Stimulated activated CD4-positive, alpha-beta T cell treated with anti-CD3 and anti-CD28 coated beads, TNF-alpha, amount 100 ng/mL, for 24 hours (primary cell): ENCODE data around the gene OXCT2.
"Not testable (repeated sequence)": the region's sequence is repeated elsewhere in the genome, so short reads cannot be mapped to it uniquely, and the experiment has no call there.

Experiments
- DNase-seq, 3 experiments: peaks; one replicate each; pipeline ENCODE4 v3.0.0-alpha.2; 2020; ENCODE audit warnings: low read depth in 3 of 3

Gene OXCT2

GRCh38 chr1:39787468-39787867 is 16.3 kb upstream of the OXCT2 start:
- DNase-seq: no peak

- DNase-seq: not testable (repeated sequence)
Measured at GRCh38 chr1:39787108-39787375, 15.9 kb upstream of the OXCT2 start.

GRCh38 chr1:39786303-39787107 is 15.4 kb upstream of the OXCT2 start:
- DNase-seq: not testable (repeated sequence)

- DNase-seq: not testable (repeated sequence)
Measured at GRCh38 chr1:39782685-39783084, 11.5 kb upstream of the OXCT2 start.

- no peak for DNase-seq
Measured at GRCh38 chr1:39782103-39782502, 11.0 kb upstream of the OXCT2 start.

- DNase-seq: no peak
Measured at GRCh38 chr1:39781349-39781715, 10.2 kb upstream of the OXCT2 start.

GRCh38 chr1:39779821-39780220 is 8.7 kb upstream of the OXCT2 start:
- no peak for DNase-seq

- DNase-seq: no peak
Measured at GRCh38 chr1:39779137-39779536, 8.0 kb upstream of the OXCT2 start.

- not testable (repeated sequence) for DNase-seq
Measured at GRCh38 chr1:39778463-39779099, 7.4 kb upstream of the OXCT2 start.

- DNase-seq: not testable (repeated sequence)
Measured at GRCh38 chr1:39777896-39778295, 6.7 kb upstream of the OXCT2 start.

GRCh38 chr1:39777306-39777705 is 6.2 kb upstream of the OXCT2 start:
- no peak for DNase-seq

- no peak for DNase-seq
Measured at GRCh38 chr1:39776886-39777285, 5.7 kb upstream of the OXCT2 start.

- no peak for DNase-seq
Measured at GRCh38 chr1:39776400-39776713, 5.2 kb upstream of the OXCT2 start.

- not testable (repeated sequence) for DNase-seq
Measured at GRCh38 chr1:39775676-39776399, 4.7 kb upstream of the OXCT2 start.

- DNase-seq: not testable (repeated sequence)
Measured at GRCh38 chr1:39775141-39775540, 4.0 kb upstream of the OXCT2 start.

GRCh38 chr1:39773369-39773979 is 2.3 kb upstream of the OXCT2 start:
- not testable (repeated sequence) for DNase-seq

- DNase-seq: peak in 2 of 3 experiments; percentile 38 to 57
Measured at GRCh38 chr1:39770100-39771021, 787 bp downstream of the OXCT2 start.

GRCh38 chr1:39769502-39769901 is 1.6 kb downstream of the OXCT2 start:
- DNase-seq: not testable (repeated sequence)

- not testable (repeated sequence) for DNase-seq
Measured at GRCh38 chr1:39766466-39766865, 4.7 kb downstream of the OXCT2 start.

GRCh38 chr1:39764512-39764911 is 6.6 kb downstream of the OXCT2 start:
- DNase-seq: not testable (repeated sequence)

- not testable (repeated sequence) for DNase-seq
Measured at GRCh38 chr1:39763619-39764374, 7.4 kb downstream of the OXCT2 start.
